K562 (cell line): ENCODE results near the gene SMARCC1. TPM values are rescaled to one million over a fixed set of nuclear protein-coding genes. Genes with fewer than 3 reads are reported as not detected.

ENCODE experiments used
- ELF1 ChIP-seq: fragments of 200-800 bp; sonication (Bioruptor generic); IDR thresholded peaks from 2 replicates; pipeline ENCODE4 v1.6.1; 2016; ENCODE audit warnings: missing genetic modification characterization, missing compliant biosample characterization
- HNRNPK ChIP-seq: fragments of 200-400 bp; formaldehyde crosslinking; IDR thresholded peaks from one replicate; pipeline ENCODE4 v1.6.1; 2018; ENCODE audit warnings: mild to moderate bottlenecking, low read depth, low read length; ENCODE audit not compliant: poor library complexity, severe bottlenecking
- LARP7 ChIP-seq: fragments of 450-650 bp; IDR thresholded peaks from 2 replicates; pipeline ENCODE4 v1.6.1; 2016
- NONO ChIP-seq, 2 experiments: fragments of 200-400 bp in 1 of 2; fragments of 450-650 bp in 1 of 2; formaldehyde crosslinking in 1 of 2; IDR thresholded peaks; 2 replicates each; pipeline ENCODE4 v1.6.1; 2017; ENCODE audit warnings: low read depth in 2 of 2, mild to moderate bottlenecking in 2 of 2, moderate library complexity in 2 of 2, low read length in 1 of 2
- PHF20 ChIP-seq: fragments of 450-650 bp; IDR thresholded peaks from 2 replicates; pipeline ENCODE4 v1.6.1; 2018; ENCODE audit not compliant: partially characterized antibody
- PREB ChIP-seq: sonication (generic); formaldehyde crosslinking; IDR thresholded peaks from 2 replicates; pipeline ENCODE4 v1.8.1; 2023; ENCODE audit warnings: mild to moderate bottlenecking, missing genetic modification reagents
- PRMT5 ChIP-seq: sonication (generic); formaldehyde crosslinking; IDR thresholded peaks from 2 replicates; pipeline ENCODE4 v1.5.0; 2020; ENCODE audit warnings: missing genetic modification reagents
- USF2 ChIP-seq: sonication (generic); formaldehyde crosslinking; IDR thresholded peaks from 2 replicates; pipeline ENCODE4 v1.5.0; 2020; ENCODE audit warnings: missing genetic modification reagents
- VEZF1 ChIP-seq: fragments of 200-800 bp; sonication (Bioruptor generic); IDR thresholded peaks from 2 replicates; pipeline ENCODE4 v1.6.1; 2017; ENCODE audit warnings: missing genetic modification characterization, missing compliant biosample characterization
- ZBTB12 ChIP-seq: fragments of 250-450 bp; sonication (Bioruptor Pico); IDR thresholded peaks from 2 replicates; pipeline ENCODE4 v1.4.0; 2020
- ZNF12 ChIP-seq: sonication (generic); formaldehyde crosslinking; IDR thresholded peaks from 2 replicates; pipeline ENCODE4 v1.4.0; 2020; ENCODE audit warnings: mild to moderate bottlenecking, missing genetic modification reagents
- ZNF124 ChIP-seq: sonication (generic); formaldehyde crosslinking; IDR thresholded peaks from 2 replicates; pipeline ENCODE4 v1.8.1; 2022; ENCODE audit warnings: missing genetic modification reagents
- ZNF24 ChIP-seq: fragments of 450-650 bp; IDR thresholded peaks from 2 replicates; pipeline ENCODE4 v1.6.1; 2016
- ZNF311 ChIP-seq: fragments of 250-450 bp; sonication (Bioruptor Pico); IDR thresholded peaks from 2 replicates; pipeline ENCODE4 v1.4.0; 2020; ENCODE audit warnings: mild to moderate bottlenecking, moderate library complexity
- polyA plus RNA-seq, 8 experiments: library from polyadenylated mRNA; depleted of rRNA in 4 of 8; stranded (reverse) in 5 of 8; unstranded in 3 of 8; fragments of >200 nt; fragmentation: Nextera tagmentation in 2 of 8; fragmentation: Illumina TruSeq in 1 of 8; extraction: Ambion mirVana in 2 of 8; extraction: Trizol in 1 of 8; gene quantifications; 2 replicates each; pipeline versions ENCODE4 v1.2.1 to v1.2.3, GENCODE V29; 2011 to 2014; ENCODE audit warnings: inconsistent platforms in 1 of 8, missing spikeins in 1 of 8
- total RNA-seq, 7 experiments: library from RNA; depleted of rRNA in 6 of 7; stranded (reverse); fragments of >200 nt in 6 of 7; fragmentation: Illumina TruSeq in 2 of 7; extraction: Trizol in 2 of 7; gene quantifications; 2 replicates each; pipeline versions ENCODE4 v1.2.1 to v1.2.3, GENCODE V29; 2011 to 2021; ENCODE audit warnings: low replicate concordance in 1 of 7
- TF ChIP-seq, protein P1 (sequence below): sonication (generic); formaldehyde crosslinking; IDR thresholded peaks from 2 replicates; pipeline ENCODE4 v1.8.0; 2022; ENCODE audit warnings: missing genetic modification reagents, mild to moderate bottlenecking, borderline replicate concordance
- TF ChIP-seq, protein P2 (sequence below): fragments of 250-450 bp; sonication (Bioruptor Pico); IDR thresholded peaks from 2 replicates; pipeline ENCODE4 v1.8.0; 2022; ENCODE audit warnings: moderate library complexity, mild to moderate bottlenecking, inconsistent platforms
- TF ChIP-seq, protein P3 (sequence below): sonication (generic); IDR thresholded peaks from 2 replicates; pipeline ENCODE4 v1.6.1; 2016

SMARCC1 gene
- total and polyA plus RNA-seq, 9 of the 15 experiments (the other 6 are each of a cell fraction or from before 2014, with no cell fraction given), result 20.7 to 199 (median 66.0) TPM

DNA sequence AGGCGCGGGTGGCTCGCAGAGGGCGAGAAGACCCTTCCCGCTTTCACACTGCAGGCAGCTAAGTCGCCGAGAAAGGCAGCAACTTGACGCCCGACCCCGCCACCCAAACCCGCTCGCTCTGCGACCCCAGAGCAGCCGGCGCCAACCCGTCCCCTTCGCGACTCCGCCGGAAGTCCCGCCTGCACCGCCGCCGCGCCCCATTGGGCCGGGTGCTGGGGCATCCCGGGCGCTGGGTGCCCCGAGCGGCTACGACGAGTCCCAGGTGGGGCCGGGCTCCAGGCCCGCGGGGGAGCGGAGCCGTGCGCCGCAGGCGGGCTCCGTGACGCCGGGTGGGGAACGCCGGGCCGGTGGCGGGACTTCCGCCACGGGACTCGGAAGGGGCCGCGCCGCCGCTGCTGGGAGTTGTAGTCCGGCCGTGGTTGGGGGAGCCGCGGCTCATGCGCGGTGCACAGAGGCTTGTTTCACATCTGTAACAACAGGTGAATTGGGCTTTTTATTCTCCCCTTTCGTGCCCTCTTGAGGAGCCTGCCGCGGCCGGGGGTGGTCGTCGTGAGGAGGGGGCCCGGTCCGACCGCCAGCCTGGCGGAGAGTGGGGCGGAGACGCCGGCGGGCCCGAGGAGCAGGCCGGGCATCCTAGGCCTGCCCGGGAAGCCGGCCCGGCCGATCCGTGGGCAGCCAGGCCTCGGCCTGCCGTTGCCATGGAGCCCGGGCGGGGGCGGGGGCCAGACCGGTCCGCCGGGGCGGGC lies 21.2 kb upstream of the SMARCC1 start, which contains the start of gene DHX30 (continued):
- TF ChIP-seq, protein P1, sequence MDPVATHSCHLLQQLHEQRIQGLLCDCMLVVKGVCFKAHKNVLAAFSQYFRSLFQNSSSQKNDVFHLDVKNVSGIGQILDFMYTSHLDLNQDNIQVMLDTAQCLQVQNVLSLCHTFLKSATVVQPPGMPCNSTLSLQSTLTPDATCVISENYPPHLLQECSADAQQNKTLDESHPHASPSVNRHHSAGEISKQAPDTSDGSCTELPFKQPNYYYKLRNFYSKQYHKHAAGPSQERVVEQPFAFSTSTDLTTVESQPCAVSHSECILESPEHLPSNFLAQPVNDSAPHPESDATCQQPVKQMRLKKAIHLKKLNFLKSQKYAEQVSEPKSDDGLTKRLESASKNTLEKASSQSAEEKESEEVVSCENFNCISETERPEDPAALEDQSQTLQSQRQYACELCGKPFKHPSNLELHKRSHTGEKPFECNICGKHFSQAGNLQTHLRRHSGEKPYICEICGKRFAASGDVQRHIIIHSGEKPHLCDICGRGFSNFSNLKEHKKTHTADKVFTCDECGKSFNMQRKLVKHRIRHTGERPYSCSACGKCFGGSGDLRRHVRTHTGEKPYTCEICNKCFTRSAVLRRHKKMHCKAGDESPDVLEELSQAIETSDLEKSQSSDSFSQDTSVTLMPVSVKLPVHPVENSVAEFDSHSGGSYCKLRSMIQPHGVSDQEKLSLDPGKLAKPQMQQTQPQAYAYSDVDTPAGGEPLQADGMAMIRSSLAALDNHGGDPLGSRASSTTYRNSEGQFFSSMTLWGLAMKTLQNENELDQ, result no peak
- TF ChIP-seq NONO (IDR thresholded peaks at IDR 0.05; ENCODE audit: low read depth in 2 of 2, low read length in 1 of 2), result peak; percentile 56 to 87
- TF ChIP-seq ZBTB12 (CRISPR knock-in tag), result no peak
- TF ChIP-seq ELF1 (tag), result peak; percentile 96
- TF ChIP-seq LARP7, result no peak
- TF ChIP-seq, protein P2, sequence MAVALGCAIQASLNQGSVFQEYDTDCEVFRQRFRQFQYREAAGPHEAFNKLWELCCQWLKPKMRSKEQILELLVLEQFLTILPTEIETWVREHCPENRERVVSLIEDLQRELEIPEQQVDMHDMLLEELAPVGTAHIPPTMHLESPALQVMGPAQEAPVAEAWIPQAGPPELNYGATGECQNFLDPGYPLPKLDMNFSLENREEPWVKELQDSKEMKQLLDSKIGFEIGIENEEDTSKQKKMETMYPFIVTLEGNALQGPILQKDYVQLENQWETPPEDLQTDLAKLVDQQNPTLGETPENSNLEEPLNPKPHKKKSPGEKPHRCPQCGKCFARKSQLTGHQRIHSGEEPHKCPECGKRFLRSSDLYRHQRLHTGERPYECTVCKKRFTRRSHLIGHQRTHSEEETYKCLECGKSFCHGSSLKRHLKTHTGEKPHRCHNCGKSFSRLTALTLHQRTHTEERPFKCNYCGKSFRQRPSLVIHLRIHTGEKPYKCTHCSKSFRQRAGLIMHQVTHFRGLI (CRISPR knock-in tag), result no peak
- TF ChIP-seq HNRNPK, result no peak
- TF ChIP-seq VEZF1, result peak; percentile 76
- TF ChIP-seq PRMT5, result no peak; the same call in 1 of the 2 replicates
- no peak for TF ChIP-seq ZNF311 (CRISPR knock-in tag)
- TF ChIP-seq ZNF12, result peak; percentile 49; the same call in 1 of the 2 replicates
- peak; percentile 43; the same call in 1 of the 2 replicates for TF ChIP-seq ZNF24
- TF ChIP-seq, protein P3, sequence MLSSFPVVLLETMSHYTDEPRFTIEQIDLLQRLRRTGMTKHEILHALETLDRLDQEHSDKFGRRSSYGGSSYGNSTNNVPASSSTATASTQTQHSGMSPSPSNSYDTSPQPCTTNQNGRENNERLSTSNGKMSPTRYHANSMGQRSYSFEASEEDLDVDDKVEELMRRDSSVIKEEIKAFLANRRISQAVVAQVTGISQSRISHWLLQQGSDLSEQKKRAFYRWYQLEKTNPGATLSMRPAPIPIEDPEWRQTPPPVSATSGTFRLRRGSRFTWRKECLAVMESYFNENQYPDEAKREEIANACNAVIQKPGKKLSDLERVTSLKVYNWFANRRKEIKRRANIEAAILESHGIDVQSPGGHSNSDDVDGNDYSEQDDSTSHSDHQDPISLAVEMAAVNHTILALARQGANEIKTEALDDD, result no peak
- TF ChIP-seq PHF20, result peak; percentile 60
- no peak for TF ChIP-seq PREB (CRISPR knock-in tag)
- TF ChIP-seq USF2 (CRISPR knock-in tag), result peak; percentile 77
- TF ChIP-seq ZNF124, result no peak
